ENCODE results near the gene C22orf42.

GRCh38 chr22:32175683-32176644 is 16.9 kb upstream of the C22orf42 start:
- TF ChIP-seq, protein P1, sequence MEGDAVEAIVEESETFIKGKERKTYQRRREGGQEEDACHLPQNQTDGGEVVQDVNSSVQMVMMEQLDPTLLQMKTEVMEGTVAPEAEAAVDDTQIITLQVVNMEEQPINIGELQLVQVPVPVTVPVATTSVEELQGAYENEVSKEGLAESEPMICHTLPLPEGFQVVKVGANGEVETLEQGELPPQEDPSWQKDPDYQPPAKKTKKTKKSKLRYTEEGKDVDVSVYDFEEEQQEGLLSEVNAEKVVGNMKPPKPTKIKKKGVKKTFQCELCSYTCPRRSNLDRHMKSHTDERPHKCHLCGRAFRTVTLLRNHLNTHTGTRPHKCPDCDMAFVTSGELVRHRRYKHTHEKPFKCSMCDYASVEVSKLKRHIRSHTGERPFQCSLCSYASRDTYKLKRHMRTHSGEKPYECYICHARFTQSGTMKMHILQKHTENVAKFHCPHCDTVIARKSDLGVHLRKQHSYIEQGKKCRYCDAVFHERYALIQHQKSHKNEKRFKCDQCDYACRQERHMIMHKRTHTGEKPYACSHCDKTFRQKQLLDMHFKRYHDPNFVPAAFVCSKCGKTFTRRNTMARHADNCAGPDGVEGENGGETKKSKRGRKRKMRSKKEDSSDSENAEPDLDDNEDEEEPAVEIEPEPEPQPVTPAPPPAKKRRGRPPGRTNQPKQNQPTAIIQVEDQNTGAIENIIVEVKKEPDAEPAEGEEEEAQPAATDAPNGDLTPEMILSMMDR (IDR thresholded peaks at IDR 0.05), result no peak
- no peak for TF ChIP-seq POLR2A (IDR thresholded peaks at IDR 0.05)
